ENCODE results near the gene RIOK2.

The RIOK2 gene

GRCh38 chr5:97121848-97122247, 61.2 kb downstream of the RIOK2 start:
- DNase-seq = no peak

- DNase-seq = no peak
Observed at GRCh38 chr5:97120195-97120594, 62.9 kb downstream of the RIOK2 start.

- DNase-seq = no peak
Observed at GRCh38 chr5:97119007-97119390, 64.0 kb downstream of the RIOK2 start.

- DNase-seq = no peak
Observed at GRCh38 chr5:97118261-97119006, 64.6 kb downstream of the RIOK2 start.

GRCh38 chr5:97115932-97116331, 67.1 kb downstream of the RIOK2 start:
- no peak for DNase-seq

- DNase-seq = no peak
Observed at GRCh38 chr5:97112230-97112629, 70.8 kb downstream of the RIOK2 start.

- no peak for DNase-seq
Observed at GRCh38 chr5:97111616-97112015, 71.4 kb downstream of the RIOK2 start.

- no peak for DNase-seq
Observed at GRCh38 chr5:97111004-97111403, 72.0 kb downstream of the RIOK2 start.

Measured in stimulated activated CD8-positive, alpha-beta memory T cell treated with anti-CD3 and anti-CD28 coated beads, Interleukin-4, amount 100 ng/mL, for 48 hours (primary cell).